IPS-18a (cell line): ENCODE measurements around the gene SNN.

Experiments
- H3K27ac ChIP-seq: one replicate; pipeline ENCODE4 v1.5.1; 2013; ENCODE audit warnings: low read length
- H3K27me3 ChIP-seq: one replicate; pipeline ENCODE4 v1.6.1; 2013; ENCODE audit warnings: mild to moderate bottlenecking, low read length; ENCODE audit not compliant: control insufficient read depth, insufficient read depth
- H3K36me3 ChIP-seq: one replicate; pipeline ENCODE4 v1.6.1; 2013; ENCODE audit warnings: low read depth, low read length; ENCODE audit not compliant: control insufficient read depth
- H3K4me1 ChIP-seq: one replicate; pipeline ENCODE4 v1.6.1; 2013; ENCODE audit warnings: low read depth, low read length; ENCODE audit not compliant: control insufficient read depth
- H3K4me3 ChIP-seq: one replicate; pipeline ENCODE4 v1.5.1; 2013; ENCODE audit warnings: low read length
- H3K9ac ChIP-seq: one replicate; pipeline ENCODE4 v1.6.1; 2013; ENCODE audit warnings: mild to moderate bottlenecking, low read length, moderate library complexity
- H3K9me3 ChIP-seq: one replicate; pipeline ENCODE4 v1.6.1; 2013; ENCODE audit warnings: low read depth, low read length; ENCODE audit not compliant: control insufficient read depth

SNN gene

DNA sequence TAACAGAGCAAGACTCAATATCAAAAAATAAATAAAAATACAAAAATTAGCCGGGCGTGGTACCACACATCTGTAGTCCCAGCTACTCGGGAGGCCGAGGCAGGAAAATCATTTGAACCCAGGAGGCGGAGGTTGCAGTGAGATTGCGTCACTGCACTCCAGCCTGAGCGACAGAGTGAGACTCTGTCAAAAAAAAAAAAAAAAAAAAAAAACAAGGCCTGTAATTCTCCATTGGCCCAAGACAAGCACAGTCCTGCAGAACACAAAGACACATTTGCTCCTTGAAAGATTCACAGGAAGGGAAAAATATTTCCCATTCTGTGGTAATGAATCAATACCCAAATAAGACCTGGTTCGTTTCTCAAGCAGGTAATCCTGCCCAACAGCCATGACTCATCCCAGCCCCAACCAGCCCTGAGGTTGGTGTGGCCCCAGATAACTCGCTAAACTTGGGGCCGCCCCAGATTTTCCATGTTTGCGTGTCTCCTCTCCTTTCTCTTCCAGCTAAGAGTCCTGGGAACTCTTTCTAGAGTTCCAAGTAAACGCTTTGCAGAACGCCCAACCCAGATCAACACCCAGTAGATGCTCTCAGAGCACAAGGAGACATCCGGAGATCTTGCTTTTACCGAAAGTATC, 40.3 kb upstream of the SNN start:
- H3K27ac ChIP-seq, result no peak overlapping the region
- no peak overlapping the region for H3K4me3 ChIP-seq
- H3K36me3 ChIP-seq, result no peaks in the 10 kb centered on the region
- H3K9me3 ChIP-seq, result no peaks in the 10 kb centered on the region
- no peak overlapping the region for H3K9ac ChIP-seq
- no peaks in the 10 kb centered on the region for H3K4me1 ChIP-seq
- H3K27me3 ChIP-seq, result no peaks in the 10 kb centered on the region

DNA sequence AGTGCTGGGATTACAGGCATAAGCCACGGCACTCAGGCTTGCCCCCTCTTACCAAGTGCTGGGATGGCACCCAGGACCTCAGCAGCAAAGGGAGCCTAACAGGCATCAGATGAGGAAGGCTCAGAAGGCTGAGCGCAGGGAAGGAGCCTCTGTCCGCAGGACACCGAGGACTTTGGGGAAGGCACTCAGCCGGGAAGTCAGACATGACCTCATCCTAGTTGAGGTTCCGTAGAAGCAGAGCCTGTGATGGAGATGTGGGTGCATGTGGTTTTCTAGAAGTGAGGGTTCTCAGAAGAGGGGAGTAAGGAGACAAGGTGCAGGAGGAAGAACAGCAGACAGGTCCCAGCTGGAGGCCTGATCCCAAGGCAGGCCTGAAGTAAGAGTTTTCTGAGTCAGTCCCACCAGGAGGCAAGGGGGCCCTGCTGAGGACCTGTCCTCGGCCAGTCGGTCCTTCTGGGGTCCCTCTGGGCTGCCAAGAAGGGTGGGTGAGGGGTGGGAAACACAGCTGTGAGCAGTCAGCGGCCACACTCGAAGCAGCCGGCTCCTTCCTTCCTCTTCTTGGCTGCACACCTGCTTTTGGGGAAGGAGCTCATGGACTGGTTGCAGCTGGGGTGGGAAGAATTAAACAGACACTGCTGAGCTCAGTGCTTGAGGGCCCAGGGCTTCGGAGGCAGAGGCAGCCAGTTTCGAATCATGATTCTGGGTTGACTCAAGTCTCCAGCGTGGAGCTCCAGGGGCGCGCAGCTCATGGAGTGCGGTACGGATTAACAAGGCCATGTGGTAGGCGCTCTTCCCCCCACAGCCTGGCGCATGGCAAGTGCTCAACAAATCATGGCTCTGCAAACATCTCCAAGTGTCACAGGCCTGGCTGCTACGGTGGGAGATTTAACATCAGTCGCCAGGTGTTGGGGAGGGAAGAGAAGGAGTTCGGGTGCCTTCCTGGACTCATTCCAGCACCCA, 38.9 kb upstream of the SNN start:
- Histone ChIP-seq H3K4me1 (no peaks in the 10 kb centered on the region), H3K36me3 (no peaks in the 10 kb centered on the region), H3K27me3 (no peaks in the 10 kb centered on the region), H3K9me3 (no peaks in the 10 kb centered on the region), H3K4me3 (no peak overlapping the region), H3K27ac (no peak overlapping the region), H3K9ac (no peak overlapping the region)

DNA sequence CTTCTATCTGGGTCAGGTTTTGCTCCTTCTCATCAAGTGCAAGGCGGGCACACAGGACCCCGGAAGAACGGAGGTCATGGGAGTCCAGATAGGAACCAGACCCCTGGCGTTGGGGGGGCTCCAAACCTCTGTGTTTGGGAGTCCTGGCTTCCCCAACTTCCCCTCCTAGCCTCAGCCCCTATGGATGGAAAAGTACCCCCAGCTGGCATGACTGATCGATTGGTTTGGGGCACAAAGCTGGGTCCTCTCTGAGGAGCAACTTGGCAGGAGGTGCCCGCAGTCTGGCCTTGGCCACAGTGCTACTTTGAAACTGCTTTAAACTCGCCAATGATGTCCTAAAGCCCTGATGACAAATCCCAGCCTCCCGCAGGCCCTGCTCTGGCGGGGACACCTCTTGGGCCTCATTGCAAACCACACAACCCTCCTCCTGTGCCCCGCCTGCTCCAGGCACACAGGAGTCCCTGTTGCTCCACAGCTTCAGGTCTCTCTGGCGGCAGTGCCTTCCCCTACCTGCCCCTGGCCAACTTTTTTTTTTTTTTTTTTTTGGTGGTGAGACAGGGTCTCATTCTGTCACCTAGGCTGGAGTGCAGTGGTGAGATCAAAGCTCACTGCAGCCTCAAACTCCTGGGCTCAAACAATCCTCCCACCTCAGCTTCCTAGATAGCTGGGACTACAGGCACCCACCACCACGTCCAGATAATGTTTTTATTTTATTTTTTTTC, 38.0 kb upstream of the SNN start:
- H3K36me3 ChIP-seq, result no peaks in the 10 kb centered on the region
- H3K9ac ChIP-seq, result no peak overlapping the region
- H3K4me1 ChIP-seq, result peaks cover 2% of the 10 kb centered on the region
- H3K9me3 ChIP-seq, result no peaks in the 10 kb centered on the region
- no peak overlapping the region for H3K27ac ChIP-seq
- no peak overlapping the region for H3K4me3 ChIP-seq
- H3K27me3 ChIP-seq, result no peaks in the 10 kb centered on the region

DNA sequence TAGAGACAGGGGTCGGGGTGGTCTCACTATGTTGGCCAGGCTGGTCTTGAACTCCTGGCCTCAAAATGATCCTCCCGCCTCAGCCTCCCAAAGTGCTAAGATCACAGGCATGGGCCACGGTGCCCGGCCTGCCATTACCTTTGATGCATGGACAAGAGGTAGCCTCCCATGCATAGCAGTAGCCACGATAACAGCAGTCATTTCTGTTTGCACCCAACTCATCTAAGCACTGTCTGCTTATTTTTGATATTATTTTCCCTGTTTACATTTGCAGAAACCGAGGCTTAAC, 37.5 kb upstream of the SNN start:
- H3K36me3 ChIP-seq, result no peaks in the 10 kb centered on the region
- H3K4me3 ChIP-seq, result no peak overlapping the region
- peaks cover 7% of the 10 kb centered on the region for H3K4me1 ChIP-seq
- no peak overlapping the region for H3K27ac ChIP-seq
- no peak overlapping the region for H3K9ac ChIP-seq
- H3K9me3 ChIP-seq, result no peaks in the 10 kb centered on the region
- peaks cover 3% of the 10 kb centered on the region for H3K27me3 ChIP-seq

DNA sequence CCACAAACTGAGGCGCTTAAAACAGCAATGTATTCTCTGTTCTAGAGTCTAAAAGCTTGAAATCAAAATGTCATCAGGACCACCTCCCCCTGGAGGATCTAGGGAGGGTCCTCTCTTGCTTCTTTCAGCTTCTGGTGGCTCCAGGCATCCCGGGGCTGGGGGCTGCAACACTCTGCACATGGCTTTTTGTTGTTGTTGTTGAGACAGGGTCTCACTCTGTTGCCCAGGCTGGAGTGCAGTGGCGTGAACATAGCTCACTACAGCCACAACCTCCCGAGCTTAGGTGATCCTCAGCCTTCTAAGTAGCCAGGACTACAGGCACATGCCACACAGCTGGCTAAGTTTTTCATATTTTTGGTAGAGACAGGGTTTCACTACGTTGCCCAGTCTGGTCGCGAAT, 37.0 kb upstream of the SNN start:
- H3K27me3 ChIP-seq, result peaks cover 3% of the 10 kb centered on the region
- H3K9ac ChIP-seq, result no peak overlapping the region
- peaks cover 11% of the 10 kb centered on the region for H3K4me1 ChIP-seq
- H3K36me3 ChIP-seq, result no peaks in the 10 kb centered on the region
- H3K9me3 ChIP-seq, result no peaks in the 10 kb centered on the region
- H3K4me3 ChIP-seq, result no peak overlapping the region
- no peak overlapping the region for H3K27ac ChIP-seq

DNA sequence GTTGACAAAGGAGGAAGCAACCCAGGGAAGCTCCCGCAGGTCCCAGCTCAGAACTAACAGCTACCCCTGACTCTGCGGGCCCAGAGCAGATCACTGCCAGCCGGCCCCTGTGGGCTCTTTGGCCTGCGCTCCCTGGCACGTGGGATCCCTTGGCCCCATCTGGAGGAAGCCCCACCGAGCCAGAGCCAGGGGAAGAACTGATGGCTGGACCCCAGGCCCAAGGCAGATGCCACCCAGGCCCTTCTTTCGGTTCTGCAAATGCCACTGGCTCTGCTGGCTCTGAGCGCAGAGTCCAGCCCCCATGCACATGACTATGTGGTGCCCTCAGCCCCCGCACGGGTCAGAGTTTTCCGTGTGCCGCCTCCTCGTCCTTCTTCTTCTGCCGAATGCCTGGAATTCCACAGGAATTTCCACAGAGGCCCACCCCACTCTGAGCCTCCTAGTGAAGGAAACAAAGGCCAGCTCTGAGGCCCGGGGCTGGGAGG, 35.8 kb upstream of the SNN start:
- no peak overlapping the region for H3K9ac ChIP-seq
- no peaks in the 10 kb centered on the region for H3K36me3 ChIP-seq
- H3K27ac ChIP-seq, result no peak overlapping the region
- H3K4me3 ChIP-seq, result no peak overlapping the region
- peaks cover 11% of the 10 kb centered on the region for H3K4me1 ChIP-seq
- peaks cover 3% of the 10 kb centered on the region for H3K27me3 ChIP-seq
- no peaks in the 10 kb centered on the region for H3K9me3 ChIP-seq

DNA sequence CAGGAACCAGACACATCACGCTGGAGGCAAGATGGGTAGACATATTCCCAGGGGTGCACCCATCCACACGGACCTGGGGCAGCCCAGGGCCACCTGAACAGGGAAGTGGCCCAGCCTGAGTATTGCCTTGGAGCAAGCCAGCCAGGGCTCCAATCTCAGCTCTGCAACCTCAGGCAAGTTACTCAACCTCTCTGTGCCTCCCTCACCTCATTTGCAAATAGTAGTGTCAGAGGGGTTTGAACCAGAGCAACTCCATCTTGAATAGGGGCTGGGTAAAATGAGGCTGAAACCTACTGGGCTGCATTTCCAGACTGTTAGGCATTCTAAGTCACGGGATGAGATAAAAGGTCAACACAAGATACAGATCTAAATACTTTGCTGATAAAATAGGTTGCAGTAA, 35.1 kb upstream of the SNN start:
- no peak overlapping the region for H3K4me3 ChIP-seq
- H3K36me3 ChIP-seq, result no peaks in the 10 kb centered on the region
- no peak overlapping the region for H3K27ac ChIP-seq
- H3K4me1 ChIP-seq, result peaks cover 11% of the 10 kb centered on the region
- no peaks in the 10 kb centered on the region for H3K9me3 ChIP-seq
- H3K27me3 ChIP-seq, result peaks cover 3% of the 10 kb centered on the region
- H3K9ac ChIP-seq, result no peak overlapping the region

DNA sequence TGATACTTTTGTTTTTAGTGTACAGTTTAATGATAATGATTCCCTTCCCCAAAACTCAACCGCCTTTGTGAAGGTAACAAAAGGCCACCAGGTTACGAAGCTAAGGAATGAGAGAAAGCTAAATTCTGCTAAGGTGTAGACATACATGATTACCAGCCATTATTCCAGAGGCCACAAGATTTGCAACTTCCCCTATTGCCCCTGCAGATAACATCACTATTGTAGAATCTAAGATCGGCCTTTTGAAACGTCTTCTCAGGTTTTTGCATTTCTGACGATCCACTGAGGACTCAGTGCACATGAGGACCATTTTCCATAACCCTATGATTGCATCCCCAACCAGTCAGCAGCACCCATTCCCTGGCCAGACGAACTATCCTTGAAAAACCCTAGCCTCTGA, 33.9 kb upstream of the SNN start:
- peaks cover 11% of the 10 kb centered on the region for H3K4me1 ChIP-seq
- no peak overlapping the region for H3K27ac ChIP-seq
- peaks cover 3% of the 10 kb centered on the region for H3K27me3 ChIP-seq
- H3K4me3 ChIP-seq, result no peak overlapping the region
- no peak overlapping the region for H3K9ac ChIP-seq
- no peaks in the 10 kb centered on the region for H3K36me3 ChIP-seq
- H3K9me3 ChIP-seq, result no peaks in the 10 kb centered on the region

DNA sequence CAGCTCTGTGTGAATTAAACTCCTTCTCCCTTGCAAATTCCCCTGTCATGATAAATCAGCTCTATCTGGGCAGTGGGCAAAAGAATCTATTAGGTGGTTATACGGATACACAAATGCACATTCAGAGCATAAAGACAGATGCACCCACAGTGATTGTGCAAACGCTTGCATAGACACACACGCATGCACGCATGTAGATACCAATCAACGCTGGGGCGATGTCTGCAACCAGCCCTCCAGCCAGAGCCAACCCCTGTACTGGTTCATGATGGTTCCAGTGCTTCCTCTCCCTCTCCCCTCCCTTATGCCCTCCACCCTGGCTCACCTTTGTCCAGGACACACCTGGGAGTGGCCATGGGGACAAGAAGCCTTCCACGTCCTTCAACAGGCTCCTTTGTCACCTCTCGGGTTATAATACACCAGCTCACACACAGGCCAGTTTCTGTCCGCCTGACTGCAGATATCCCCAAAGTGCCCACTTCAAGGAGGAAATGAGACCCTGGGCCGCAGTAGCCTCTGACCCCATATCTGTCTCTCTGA, 33.1 kb upstream of the SNN start:
- no peak overlapping the region for H3K27ac ChIP-seq
- peak overlapping the region; percentile 17 for H3K9ac ChIP-seq
- peaks cover 3% of the 10 kb centered on the region for H3K27me3 ChIP-seq

DNA sequence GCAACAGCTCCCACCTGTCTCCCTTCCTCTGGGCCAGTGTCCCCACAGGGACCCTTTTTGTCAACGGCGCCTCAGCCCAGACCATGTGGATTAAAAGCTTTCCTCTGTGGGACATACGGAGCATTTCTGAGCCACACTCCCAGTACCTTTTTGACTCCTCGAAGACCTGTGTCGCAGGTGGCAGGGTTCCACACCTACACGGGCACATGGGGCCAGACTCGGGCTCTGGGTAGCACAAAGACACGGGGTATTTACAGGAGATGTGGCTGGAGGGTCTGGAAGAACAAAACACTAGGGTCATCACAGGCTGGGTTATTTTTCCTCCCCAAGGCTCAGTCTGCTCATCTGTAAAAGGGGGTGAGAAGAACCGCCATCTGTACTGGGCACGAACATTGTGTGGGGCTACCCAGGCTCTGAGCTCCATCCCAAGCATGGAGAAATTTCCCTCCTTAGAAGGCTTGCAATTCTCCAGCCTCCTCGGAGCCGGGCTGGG, 32.5 kb upstream of the SNN start:
- no peak overlapping the region for H3K27ac ChIP-seq
- peak overlapping the region; percentile 17 for H3K9ac ChIP-seq
- H3K4me1 ChIP-seq, result peaks cover 11% of the 10 kb centered on the region

More for the DNA sequence above, 33.1 kb upstream of the SNN start:
- Histone ChIP-seq H3K4me3 (no peak overlapping the region), H3K4me1 (peaks cover 11% of the 10 kb centered on the region), H3K9me3 (no peaks in the 10 kb centered on the region), H3K36me3 (no peaks in the 10 kb centered on the region)

DNA sequence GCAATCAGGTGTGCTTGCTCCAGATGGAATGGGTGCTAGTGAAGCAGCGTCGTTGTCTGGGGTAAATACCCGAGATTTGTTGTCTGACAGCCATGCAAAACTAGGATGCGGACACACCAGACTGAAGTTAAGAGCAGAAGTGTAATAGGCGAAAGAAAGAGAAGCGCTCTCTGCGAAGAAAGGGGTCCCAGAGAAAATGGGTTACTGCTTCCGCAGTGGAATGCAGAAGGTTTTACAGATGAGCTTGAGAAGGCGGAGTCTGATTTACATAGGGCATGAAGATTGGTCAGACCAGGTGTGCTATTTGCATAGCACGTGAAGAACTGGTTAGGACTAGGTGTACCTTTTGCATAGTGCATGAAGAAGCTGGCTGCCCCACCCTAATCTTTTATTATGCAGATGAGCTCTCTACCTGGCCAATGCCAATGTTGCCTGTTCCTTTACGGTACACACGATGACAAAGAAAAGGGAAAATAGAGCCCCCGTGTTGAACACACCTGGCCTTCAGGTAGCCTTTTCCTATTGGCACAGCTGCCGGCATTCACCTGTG, 32.0 kb upstream of the SNN start:
- Histone ChIP-seq H3K9ac (peak overlapping the region; percentile 17), H3K36me3 (no peaks in the 10 kb centered on the region), H3K27ac (no peak overlapping the region), H3K9me3 (no peaks in the 10 kb centered on the region), H3K4me3 (peak overlapping the region; percentile 40), H3K27me3 (peaks cover 3% of the 10 kb centered on the region), H3K4me1 (peaks cover 11% of the 10 kb centered on the region)

More for the DNA sequence above, 32.5 kb upstream of the SNN start:
- Histone ChIP-seq H3K36me3 (no peaks in the 10 kb centered on the region), H3K27me3 (peaks cover 3% of the 10 kb centered on the region), H3K9me3 (no peaks in the 10 kb centered on the region), H3K4me3 (peak overlapping the region; percentile 40)
